ENCODE results near the gene ZNF784.

- TF ChIP-seq CTCF (IDR thresholded peaks at IDR 0.05) (no peak), POLR2A (IDR thresholded peaks at IDR 0.05) (no peak), POLR2AphosphoS5 (IDR thresholded peaks at IDR 0.05) (no peak)
Observed at GRCh38 chr19:55615543-55616394, 8.6 kb downstream of the ZNF784 start.

Measured in breast epithelium (tissue), 3 donors.